K562 (cell line): ENCODE data around the gene RSU1.

Source experiments
- BCOR ChIP-seq: fragments of 450-650 bp; IDR thresholded peaks from 2 replicates; pipeline ENCODE4 v1.6.1; 2016
- CBFB ChIP-seq: sonication (generic); formaldehyde crosslinking; IDR thresholded peaks from 2 replicates; pipeline ENCODE4 v1.4.0; 2020; ENCODE audit warnings: mild to moderate bottlenecking, missing genetic modification reagents
- CTCF ChIP-seq, 3 experiments: IDR thresholded peaks in 2 of 3; conservative IDR thresholded peaks in 1 of 3; 2 replicates each; pipeline ENCODE4 v1.5.1; 2011 to 2012; ENCODE audit warnings: low read length in 3 of 3, mild to moderate bottlenecking in 3 of 3, control low read depth in 2 of 3, improper control_type of control experiment in 1 of 3, inconsistent platforms in 1 of 3, low read depth in 1 of 3, mixed read lengths in 1 of 3, moderate library complexity in 1 of 3; ENCODE audit not compliant: insufficient read depth in 2 of 3
- KDM1A ChIP-seq, 2 experiments: fragments of 450-650 bp; IDR thresholded peaks; 2 replicates each; pipeline ENCODE4 v1.6.1; 2016; ENCODE audit warnings: mild to moderate bottlenecking in 2 of 2
- RBBP5 ChIP-seq: fragments of 200-600 bp; sonication (generic); IDR thresholded peaks from 2 replicates; pipeline ENCODE4 v1.6.1; 2012; ENCODE audit warnings: borderline replicate concordance, mild to moderate bottlenecking, low read length, control low read depth, inconsistent platforms; ENCODE audit not compliant: insufficient read depth, poor library complexity, severe bottlenecking
- TAF1 ChIP-seq: IDR thresholded peaks from 2 replicates; pipeline ENCODE4 v1.6.1; 2011; ENCODE audit warnings: mild to moderate bottlenecking, low read length, moderate library complexity; ENCODE audit not compliant: insufficient read depth, control insufficient read depth, severe bottlenecking; ENCODE audit errors: extremely low read depth

- TF ChIP-seq CBFB (CRISPR knock-in tag) (no peak), CTCF (IDR thresholded peaks at IDR 0.05 in 2 of 3, conservative IDR thresholded peaks at IDR 0.05 in 1 of 3; ENCODE audit: insufficient read depth in 2 of 3, low read depth in 1 of 3, low read length in 3 of 3) (no peak), BCOR (no peak), KDM1A (IDR thresholded peaks at IDR 0.05) (no peak), RBBP5 (no peak), TAF1 (no peak)
These were observed 60.5 kb downstream of the RSU1 start for GRCh38 chr10:16756561-16757221.
